ENCODE results near the gene ZDHHC9. TPM values are rescaled to one million over a fixed set of nuclear protein-coding genes. Genes with fewer than 3 reads are reported as not detected.

Gene ZDHHC9
- polyA plus RNA-seq, 5 donors = 33.1 to 41.4 (median 36.8) TPM

DNA sequence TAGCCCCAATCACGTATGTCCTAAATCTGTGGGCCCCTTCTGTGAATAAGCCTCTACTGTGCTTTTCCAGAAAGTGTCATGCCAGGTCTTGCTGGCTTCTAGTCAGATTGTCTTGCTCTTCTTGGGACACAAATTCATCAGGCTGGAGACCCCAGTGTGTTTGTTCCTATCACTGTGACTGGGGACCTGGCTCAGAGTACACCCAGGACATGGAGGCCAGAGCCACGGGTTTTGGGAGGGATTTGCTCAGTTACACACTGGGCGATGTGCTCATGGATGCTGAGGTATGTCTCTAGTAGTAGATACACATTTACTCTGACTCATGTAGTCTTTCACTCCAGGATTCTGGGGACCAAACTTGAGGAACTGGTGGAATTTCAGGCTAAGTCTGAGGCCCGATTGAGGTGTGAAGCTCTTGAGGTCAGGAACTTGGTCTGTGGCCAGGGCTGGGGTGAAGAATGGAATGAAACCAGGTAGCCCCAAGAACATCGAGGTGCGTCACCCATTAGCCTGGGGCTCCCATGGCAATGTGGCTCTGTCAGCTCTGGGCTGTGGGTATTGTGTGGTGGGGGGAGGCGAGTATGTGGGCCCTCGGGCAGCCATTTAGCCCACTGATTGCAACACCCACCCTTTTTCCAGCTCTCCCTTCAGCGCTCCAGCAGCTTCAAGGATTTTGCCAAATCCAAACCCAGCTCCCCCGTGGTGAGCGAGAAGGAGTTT lies 56.2 kb downstream of the ZDHHC9 start:
- DNase-seq = no peak

DNA sequence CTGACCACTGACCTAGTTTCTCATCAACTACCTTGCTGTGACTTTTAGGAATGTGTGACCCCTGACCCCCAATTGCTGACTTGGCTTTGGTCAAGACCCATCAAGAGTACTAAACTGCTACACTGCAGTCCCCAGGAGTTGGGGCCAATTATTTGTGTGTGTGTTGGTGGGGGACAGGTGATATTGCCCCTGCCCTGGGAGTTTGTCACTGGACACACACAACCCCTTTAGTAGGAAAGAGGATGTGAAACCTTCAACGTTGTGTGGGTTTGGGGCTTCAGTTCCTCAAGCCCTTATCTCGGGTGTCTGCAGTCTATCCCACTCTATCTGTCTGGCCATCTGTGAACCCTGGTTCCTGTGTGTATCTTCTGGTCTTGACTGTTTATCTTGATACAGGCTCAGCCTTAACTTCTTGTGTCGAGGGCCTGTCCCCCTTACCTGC lies 57.5 kb downstream of the ZDHHC9 start:
- no peak for DNase-seq

DNA sequence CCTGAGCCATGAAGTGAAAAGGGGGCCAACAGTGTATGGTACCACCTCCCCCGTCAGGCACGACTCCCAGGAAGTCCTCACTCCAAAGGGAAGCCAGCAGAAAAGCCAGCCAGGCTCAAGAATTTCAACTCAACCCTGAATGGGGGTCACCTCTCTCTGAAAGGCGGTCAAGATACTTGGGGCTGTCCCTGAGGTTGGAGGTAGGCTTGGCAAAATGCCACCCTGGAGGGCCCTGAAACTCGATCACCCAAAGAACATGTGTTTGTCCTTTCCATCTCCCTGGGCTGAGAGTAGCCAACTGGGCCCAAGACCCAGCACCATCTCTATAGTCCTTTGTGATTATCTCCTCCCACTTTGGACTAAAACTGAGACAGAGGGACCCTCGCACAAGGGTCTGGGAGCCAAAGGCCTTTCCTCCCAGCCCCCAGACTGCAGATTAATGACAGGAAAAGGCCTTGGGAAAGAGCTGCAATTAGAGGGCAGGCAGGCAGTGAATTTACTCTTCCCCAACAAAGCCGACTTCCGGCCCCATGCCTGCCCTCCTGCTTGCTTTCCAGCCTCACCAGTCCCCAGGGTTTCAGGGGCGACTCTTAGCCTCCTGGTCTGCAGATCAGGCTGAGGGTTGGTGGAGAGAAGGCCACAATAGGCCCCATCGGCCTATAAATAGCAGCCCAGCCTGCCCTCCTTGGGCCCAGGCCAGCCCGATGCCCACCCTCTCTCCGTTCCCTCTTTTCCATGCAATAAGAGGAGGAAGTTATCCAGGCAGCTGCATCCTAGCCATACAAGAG lies 58.3 kb downstream of the ZDHHC9 start:
- no peak for DNase-seq

DNA sequence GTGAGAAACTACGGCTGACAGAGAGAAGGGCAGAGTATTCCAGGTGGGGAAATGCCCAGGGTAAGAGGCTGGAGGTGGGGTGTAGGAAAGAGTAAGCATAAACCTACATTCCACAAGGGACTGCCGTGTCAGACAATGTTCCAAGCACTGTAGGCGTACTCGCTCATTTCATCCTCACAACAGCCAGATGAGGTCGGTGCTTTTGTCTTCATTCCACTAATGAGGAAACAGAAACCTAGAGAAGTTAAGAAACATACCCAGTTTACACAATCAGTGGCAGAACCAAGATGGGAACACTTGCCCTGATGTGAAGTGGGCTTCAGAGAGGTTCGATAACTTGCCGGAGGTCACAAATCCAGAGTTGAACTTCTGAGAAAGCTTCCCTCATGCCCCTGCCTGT lies 59.3 kb downstream of the ZDHHC9 start:
- no peak for DNase-seq

DNA sequence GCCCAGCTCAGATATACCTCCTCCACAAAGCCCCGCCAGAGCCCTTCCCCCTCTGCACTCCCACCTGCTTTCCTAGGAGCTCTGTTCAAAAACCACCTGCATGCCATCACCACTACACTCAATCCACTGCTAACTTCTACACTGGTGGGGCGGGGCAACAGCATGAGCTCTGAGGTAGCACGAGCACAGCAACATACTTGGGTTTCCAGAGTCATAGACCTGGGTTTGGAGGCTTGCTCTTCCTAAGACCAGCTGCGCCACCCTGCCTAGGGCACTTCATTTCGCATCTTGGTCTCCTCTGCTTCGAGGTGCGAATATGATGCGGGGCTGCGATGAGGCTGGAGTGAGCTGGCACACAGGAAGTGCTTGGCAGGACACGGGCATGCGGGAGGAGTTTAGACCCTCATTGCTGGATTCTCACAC lies 60.4 kb downstream of the ZDHHC9 start:
- DNase-seq = no peak

DNA sequence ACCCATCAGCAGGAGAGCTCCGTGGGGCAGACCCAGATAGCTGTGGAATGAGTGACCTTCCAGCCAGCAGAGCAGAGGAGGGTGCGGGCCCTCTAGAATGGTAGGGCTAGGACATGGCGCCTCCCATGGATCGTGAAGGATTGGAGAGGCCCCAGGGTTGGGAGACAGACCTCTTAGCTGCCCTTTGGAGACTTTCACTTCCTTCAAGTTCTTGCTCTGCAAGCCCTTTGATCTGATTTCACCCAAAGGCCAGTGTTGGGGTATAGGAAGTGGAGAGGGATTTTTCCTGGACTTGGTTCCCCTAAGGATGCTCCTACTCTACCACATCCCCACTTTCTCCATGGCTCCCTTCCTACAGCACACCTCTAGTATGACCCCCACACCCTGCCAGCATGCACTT lies 61.0 kb downstream of the ZDHHC9 start:
- DNase-seq = no peak

DNA sequence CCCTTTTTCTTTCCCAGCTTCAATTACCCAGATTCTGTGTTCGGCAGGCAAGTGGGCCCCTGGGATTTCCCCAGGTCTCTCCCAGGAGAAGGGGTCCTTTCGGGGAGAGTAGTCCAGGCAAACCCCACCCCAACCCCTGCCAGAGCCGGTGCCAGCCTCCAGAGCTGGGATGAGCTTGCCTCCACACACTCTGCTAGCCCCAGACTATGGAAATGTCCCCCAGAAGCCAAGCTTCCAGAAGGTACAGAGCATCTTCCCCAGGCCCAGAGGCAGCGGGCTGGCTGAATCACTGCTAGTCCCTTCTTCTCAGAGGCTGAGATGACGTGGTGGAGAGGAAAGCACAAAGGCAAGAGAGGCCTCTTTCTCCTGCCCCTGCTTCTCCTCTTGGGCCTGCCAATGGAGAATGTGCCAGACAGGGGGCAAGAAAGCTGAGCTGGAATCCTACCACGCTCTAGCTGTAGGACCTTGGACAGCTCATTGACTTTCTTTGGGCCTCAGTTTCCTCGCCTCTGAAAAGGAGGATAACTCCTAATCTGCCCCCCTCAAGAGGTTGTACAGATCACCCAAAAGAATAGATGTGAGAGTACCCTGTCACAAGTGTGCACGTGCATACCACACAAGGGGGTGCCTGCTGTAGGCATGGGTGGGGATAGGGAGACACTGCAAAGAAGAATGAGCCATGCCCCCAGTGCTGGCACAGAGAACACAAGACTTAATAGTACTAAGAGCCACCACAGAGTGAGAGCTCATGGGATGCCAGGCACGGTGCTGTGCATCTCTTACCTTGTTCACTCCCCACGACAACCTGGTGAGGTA lies 61.8 kb downstream of the ZDHHC9 start:
- DNase-seq = no peak

DNA sequence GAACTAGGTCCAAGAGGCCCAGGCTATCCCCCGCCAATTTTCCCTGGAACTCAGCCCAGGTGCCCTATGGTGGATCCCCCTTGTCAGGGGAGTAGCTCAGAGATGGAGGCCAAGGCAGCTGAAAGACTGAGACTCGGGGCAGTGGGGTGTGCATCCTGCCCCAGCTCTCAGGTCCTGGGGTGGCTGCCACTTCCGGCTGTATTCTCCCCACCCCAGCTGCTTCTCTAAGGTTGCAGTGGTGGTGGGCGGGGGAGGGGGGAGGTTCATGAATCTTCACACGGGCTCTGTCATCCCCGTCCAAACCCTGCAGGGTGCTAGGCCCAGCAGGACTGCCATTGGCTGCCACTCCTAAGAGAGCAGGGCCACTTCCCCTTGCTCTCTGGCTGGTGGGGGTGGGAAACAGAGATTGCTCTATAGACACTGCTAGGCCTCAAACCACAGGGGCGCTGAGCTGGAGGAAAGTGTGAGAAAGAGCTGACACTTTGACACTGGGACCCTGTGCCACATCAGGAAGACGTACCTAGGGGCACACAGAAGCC lies 62.5 kb downstream of the ZDHHC9 start:
- DNase-seq = no peak

DNA sequence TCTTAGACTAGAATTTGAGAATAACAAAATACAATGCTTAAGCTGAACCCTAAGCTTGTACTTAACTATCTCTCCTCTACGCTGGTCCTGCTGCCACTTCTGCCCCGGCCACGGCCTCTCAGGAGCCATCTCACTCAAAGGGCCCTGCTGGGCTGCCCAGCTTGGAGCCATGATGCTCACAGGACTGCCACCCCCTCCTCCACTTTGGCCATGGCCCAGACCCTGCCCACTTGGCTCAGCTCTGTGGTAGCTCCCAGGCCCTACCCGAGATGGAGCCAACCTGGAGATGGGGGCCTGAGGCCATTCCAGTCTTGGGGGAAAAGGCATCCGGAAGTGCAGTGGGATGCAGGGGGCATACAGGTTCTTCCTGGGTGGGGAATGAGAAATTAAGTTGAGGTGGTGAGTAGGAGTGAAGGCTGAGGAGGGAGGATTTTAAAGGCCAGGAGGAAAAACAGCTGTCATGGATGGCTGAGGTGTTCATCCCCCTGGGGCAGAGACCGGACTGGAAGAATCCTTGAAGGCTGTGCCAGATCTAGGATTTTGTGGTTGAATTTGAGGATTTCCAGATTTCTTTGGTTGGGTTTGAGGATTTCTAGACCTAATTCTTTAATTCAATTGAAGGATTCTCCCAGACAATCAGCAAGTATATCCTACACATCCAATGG lies 63.1 kb downstream of the ZDHHC9 start:
- DNase-seq = no peak

DNA sequence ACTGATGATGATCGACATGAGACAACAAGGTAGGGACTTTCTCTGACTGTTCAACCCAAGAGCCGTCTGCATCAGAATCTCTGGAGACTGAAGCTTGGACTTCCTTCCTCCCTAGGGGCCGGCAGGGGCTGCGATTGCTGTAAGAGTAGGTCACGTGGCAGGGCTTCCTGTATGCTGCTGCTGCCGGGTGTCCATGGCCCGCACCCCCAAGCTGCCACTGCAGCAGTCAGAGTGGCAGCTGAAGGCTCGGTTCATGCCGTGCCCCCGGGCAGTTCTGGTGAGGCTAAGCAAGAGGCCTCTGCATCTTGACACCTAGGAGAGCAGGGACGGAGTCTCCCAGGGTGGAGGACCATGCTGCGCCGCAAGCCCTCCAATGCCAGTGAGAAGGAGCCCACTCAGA lies 63.9 kb downstream of the ZDHHC9 start, which contains the start of gene SASH3:
Gene SASH3 (plus strand): TSS at position 203 of the 400 bp plus-strand sequence. CDS start 149 bp downstream, at position 352.
- no peak for DNase-seq

DNA sequence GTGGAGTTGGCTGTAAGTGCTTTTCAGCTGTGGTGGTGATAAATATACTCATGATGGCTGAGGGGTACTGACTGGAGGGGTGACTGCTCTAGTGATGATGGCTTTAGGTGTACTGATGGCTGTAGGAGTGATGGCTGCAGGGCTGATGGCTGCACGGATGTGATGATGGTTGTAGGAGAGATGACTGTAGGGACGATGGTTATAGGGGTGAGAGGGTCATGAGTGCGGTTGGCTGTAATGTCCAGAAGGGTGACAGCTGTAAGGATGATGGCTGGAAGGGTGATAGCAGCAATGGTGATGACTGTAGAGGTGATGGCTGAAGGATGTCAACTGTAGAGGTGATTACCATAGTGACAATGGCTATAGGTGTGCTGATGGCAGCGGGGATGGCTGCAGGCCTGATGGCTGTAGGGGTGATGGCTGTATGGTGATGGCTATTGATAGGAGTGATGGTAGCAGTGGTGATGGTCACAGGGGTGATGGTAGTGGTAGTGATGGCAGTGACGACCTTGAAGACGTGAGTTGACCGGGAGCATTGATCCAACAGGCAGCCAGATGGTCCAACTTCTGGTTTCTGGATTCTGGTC lies 64.5 kb downstream of the ZDHHC9 start:
- DNase-seq = no peak

DNA sequence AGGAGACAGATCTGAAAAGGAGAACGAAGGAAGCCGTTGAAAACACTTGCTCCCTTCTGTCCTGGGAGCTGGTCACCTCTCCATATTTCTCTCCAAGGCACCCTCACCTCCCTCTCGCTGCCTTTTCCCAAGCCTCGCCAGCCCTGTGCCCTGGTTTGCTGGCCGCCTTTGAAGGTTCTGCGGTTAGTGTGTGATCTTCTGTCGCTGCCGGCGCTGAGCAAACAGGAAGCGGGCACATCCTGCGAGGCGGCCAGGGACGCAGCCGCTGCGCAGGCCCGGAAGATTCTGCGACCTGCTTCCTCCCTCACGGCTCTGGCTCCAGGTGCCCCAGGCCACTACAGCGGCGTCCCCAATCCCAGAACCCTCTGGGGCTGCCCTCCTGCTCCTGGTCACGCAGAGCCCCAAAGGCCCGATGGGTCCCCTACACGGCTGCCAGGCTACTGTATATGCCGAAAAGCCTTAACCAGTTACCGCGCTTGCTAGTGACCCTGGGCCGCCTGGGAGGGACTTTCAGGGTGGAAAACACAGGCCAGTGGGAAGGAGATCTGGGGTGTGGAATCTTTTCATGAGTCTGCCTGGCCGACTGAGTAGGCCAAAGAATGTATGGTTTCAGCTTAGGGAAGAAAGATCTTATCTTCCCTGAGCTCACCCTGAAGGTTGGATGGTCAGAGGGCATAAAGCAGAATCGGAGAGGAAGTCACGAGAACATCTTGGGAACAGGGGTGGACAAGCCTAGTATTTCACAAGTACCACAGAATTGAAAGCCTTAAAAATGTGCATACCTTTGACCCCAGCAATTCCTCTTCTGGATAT lies 66.3 kb downstream of the ZDHHC9 start:
- DNase-seq = peak; percentile 21

DNA sequence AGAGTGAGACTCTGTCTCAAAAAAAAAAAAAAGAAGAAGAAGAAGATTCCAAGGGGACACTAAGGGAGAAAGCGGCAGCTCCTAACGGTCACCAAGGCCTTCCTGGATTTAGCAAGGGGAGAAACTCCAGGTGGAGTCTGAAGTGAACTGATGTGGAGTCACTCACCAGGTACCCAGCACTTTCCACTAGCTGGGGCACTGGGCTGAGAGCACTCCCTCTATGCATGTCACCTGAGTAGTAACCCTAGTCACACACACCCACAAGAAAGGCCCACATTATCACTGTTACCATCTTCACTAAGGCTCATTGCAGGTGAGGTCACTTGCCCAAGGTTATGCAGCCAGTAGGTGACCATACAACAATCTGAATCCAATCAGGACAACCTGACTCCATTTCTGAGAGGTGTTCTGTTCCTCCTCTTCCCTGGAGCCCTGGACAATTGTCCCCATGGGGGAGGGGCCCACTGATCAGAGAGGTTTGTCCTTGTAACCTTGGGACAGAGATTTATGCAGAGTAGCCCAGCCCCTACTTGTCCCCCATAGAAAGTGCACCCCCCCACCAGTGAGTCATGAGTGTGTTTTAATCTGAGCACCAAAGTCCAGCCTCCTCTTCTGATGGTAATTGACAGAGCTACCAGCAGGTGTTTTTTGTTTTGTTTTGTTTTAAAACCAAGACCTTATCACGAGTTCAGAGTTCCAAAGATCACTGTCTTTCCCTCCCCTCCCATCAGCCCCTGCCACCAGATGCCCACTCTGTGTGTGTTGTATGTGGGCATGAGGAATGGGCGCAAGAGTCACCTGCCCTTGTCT lies 69.8 kb downstream of the ZDHHC9 start:
- DNase-seq = no peak

DNA sequence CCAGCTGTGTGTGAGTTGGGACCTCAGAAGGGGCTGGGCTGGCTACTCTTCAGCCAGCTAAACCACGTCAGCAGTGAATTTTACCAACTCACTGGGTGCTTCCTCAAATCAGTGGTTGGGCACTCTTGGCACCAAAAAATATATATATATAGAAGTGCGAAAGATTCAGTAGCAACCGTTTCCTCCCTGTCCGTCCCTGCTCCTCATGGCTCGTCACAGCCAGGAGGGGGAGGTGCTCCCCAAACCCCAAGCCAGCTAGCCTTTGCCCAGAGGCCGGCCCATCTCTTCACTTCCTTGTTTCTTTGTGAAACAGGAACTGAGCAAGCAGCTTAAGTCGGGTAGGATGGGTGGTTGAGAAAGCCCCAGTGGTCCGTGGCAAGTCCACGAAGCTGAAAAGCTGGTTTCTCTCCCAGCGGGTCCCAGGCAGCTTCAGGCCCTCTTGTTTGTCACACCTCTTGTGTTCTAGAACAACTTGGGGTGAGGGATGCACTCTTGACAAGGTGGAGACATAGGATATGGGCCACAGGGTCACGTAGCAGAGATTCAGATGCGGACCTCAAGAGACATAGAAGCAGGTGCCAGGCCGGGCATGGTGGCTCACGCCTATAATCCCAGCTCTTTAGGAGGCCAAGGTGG lies 70.8 kb downstream of the ZDHHC9 start:
- no peak for DNase-seq

DNA sequence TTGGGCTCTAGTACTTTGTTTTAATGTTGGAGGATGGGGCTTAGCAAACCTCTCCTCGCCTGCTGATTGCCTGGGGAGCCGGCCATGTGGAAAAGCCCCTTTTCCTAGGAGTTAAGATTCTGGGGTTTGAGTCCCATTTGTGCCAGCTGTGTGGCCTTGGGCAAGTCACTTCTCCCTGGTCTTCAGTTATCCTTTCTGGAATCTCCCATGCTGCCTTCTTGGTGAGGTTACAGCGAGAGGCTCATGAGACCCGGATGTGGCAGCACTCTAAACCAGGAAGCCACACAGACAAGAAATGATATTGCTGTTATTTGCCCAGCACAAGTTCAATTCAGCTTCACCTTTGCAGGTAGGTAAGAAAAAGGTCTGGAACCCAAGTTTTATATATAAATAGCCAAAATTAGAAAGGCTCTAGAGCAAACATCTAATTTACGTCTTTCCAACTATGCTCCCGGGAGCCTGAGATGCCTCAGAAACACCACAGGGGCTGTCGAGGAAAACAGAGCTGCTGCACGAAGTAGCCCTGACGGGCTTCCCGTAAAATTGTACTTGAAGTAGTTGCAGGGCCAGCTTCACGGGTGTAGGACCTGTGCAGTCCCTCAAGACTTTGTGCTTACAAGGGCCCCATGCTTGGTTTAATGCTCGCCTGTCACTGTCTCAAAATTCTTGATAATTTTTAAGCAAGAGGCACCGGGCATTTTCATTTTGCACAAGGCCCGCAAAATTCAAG lies 72.3 kb downstream of the ZDHHC9 start:
- no peak for DNase-seq

DNA sequence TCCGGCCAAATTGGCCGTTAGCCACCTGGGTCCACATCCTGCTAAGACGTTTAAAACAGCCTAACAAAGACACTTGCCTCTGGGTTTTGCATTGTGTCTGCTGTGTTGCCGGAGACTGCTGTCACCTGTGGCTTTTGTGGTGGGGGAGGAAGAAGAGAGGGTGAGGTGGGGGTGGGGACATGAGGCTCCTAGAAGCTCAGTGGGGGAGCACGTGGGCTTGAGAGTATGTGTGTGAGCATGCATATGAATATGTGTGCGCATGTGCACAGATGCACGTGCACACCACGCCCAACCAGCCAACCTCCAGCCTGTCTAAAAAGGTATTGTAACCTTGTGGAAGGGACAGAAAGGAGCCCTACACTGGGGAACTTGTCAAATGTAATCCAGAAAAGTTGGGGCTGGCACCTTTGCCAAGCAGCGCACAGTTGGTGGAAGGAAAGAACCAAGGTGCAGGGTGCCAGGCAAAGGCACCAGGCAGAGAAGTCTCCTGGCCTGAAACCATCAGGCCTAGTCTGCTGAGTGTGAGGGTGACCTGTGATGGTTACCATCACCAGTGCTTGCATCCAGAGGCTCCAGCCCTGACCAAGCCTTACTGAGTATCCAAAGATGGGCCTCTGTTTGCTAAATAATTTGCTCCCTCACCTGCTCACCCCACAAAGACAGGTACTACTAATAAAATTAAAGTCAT lies 74.1 kb downstream of the ZDHHC9 start:
- DNase-seq = no peak
